ENCODE measurements around the gene PRMT5. TPM values are rescaled to one million over a fixed set of nuclear protein-coding genes. Genes with fewer than 3 reads are reported as not detected.

PRMT5 gene
- total and polyA plus RNA-seq, 10 donors, result 18.6 to 44.7 (median 35.9) TPM

- Histone ChIP-seq H3K4me3 (peak overlapping the region; percentile 28 to 74 (median 54)), H3K27ac (peak overlapping the region; percentile 61 to 88 (median 82)), H3K9me3 (no peaks in the 10 kb centered on the region), H3K36me3 (peaks cover 0 to 3% (median 0%) of the 10 kb centered on the region in 6 donors), H3K27me3 (replicated peaks in 1 of 7) (peaks cover 0 to 16% (median 0%) of the 10 kb centered on the region in 7 donors), H3K4me1 (peaks cover 13 to 65% (median 40%) of the 10 kb centered on the region in 6 donors)
- TF ChIP-seq CTCF (IDR thresholded peaks at IDR 0.05 in 8 of 11, conservative IDR thresholded peaks at IDR 0.05 in 3 of 11), result no peak
- TF ChIP-seq POLR2AphosphoS5 (IDR thresholded peaks at IDR 0.05), result peak in 1 of 3 donors; percentile 65
- TF ChIP-seq POLR2A (IDR thresholded peaks at IDR 0.05), result no peak
- DNase-seq, result no peak
- intact Hi-C loops (cut with DNase I; ENCODE audit: low total_unique reads), result no loop called here
- 26 to 31% (median 28%) methylated on average over 11 of the region's 11 CpGs for WGBS, 5 donors
Observed at GRCh38 chr14:22887260-22887989, 41.8 kb downstream of the PRMT5 start.

GRCh38 chr14:22886500-22887259 lies 42.5 kb downstream of the PRMT5 start:
- intact Hi-C loops (cut with DNase I; ENCODE audit: low total_unique reads), result no loop called here
- DNase-seq, result peak; percentile 94

GRCh38 chr14:22885975-22886374 lies 43.2 kb downstream of the PRMT5 start:
- no peaks in the 10 kb centered on the region for H3K9me3 ChIP-seq
- intact Hi-C loops (cut with DNase I; ENCODE audit: low total_unique reads), result no loop called here
- peaks cover 15 to 75% (median 45%) of the 10 kb centered on the region in 6 donors for H3K4me1 ChIP-seq
- WGBS, 5 donors, result 94 to 95% (median 94%) methylated on average over 21 of the region's 21 CpGs
- peak overlapping the region in 4 of 8 donors; percentile 80 to 88 (median 83) for H3K27ac ChIP-seq
- DNase-seq, result peak; percentile 78
- peak overlapping the region in 5 of 8 donors; percentile 52 to 74 (median 56) for H3K4me3 ChIP-seq
- peaks cover 0 to under 1% (median 0%) of the 10 kb centered on the region in 6 donors for H3K36me3 ChIP-seq
- peaks cover 0 to 20% (median 0%) of the 10 kb centered on the region in 7 donors for H3K27me3 ChIP-seq (replicated peaks in 1 of 7)
- TF ChIP-seq POLR2AphosphoS5 (IDR thresholded peaks at IDR 0.05) (no peak), CTCF (IDR thresholded peaks at IDR 0.05 in 8 of 11, conservative IDR thresholded peaks at IDR 0.05 in 3 of 11) (no peak), POLR2A (IDR thresholded peaks at IDR 0.05) (no peak)

More at GRCh38 chr14:22886500-22887259, 42.5 kb downstream of the PRMT5 start:
- 3 to 9% (median 4%) methylated on average over 20 to 77 of the region's 77 CpGs for WGBS, 5 donors
- Histone ChIP-seq H3K4me3 (peak overlapping the region; percentile 28 to 74 (median 54)), H3K27me3 (replicated peaks in 1 of 7) (peaks cover 0 to 20% (median 0%) of the 10 kb centered on the region in 7 donors), H3K36me3 (no peaks in the 10 kb centered on the region), H3K9me3 (no peaks in the 10 kb centered on the region), H3K27ac (peak overlapping the region; percentile 61 to 88 (median 82)), H3K4me1 (peaks cover 15 to 73% (median 45%) of the 10 kb centered on the region in 6 donors)
- TF ChIP-seq CTCF (IDR thresholded peaks at IDR 0.05 in 8 of 11, conservative IDR thresholded peaks at IDR 0.05 in 3 of 11) (peak in 8 of 11 experiments; percentile 9 to 38 (median 18)), POLR2AphosphoS5 (IDR thresholded peaks at IDR 0.05) (peak; percentile 56 to 76 (median 73)), POLR2A (IDR thresholded peaks at IDR 0.05) (peak in 1 of 3 donors; percentile 14)

Measured in spleen (tissue), 11 donors.